NCI-H128 (cell line): ENCODE data around the gene NATD1.

Experiments
- DNase-seq: peaks from one replicate; lab custom pipeline; 2025; ENCODE audit not compliant: unreplicated experiment; lab: John Stamatoyannopoulos, UW

The NATD1 gene

GRCh38 chr17:21275579-21276263, 22.5 kb upstream of the NATD1 start:
- DNase-seq = peak; percentile 29

GRCh38 chr17:21275047-21275578, 21.9 kb upstream of the NATD1 start:
- DNase-seq = no peak

GRCh38 chr17:21272881-21273792, 19.9 kb upstream of the NATD1 start:
- no peak for DNase-seq

- DNase-seq = no peak
Measured at GRCh38 chr17:21272250-21272649, 19.0 kb upstream of the NATD1 start.

- DNase-seq = no peak
Measured at GRCh38 chr17:21271454-21272183, 18.4 kb upstream of the NATD1 start.

GRCh38 chr17:21269394-21269793, 16.2 kb upstream of the NATD1 start:
- DNase-seq = no peak

GRCh38 chr17:21268596-21269188, 15.5 kb upstream of the NATD1 start:
- DNase-seq = no peak

- no peak for DNase-seq
Measured at GRCh38 chr17:21263376-21263775, 10.2 kb upstream of the NATD1 start.

GRCh38 chr17:21262259-21262993, 9.2 kb upstream of the NATD1 start:
- no peak for DNase-seq

- no peak for DNase-seq
Measured at GRCh38 chr17:21258593-21258992, 5.4 kb upstream of the NATD1 start.

- DNase-seq = no peak
Measured at GRCh38 chr17:21253646-21254441, 634 bp upstream of the NATD1 start.

- DNase-seq = no peak
Measured at GRCh38 chr17:21252289-21252795, 868 bp downstream of the NATD1 start.

GRCh38 chr17:21251337-21252010, 1.7 kb downstream of the NATD1 start:
- no peak for DNase-seq

- no peak for DNase-seq
Measured at GRCh38 chr17:21250854-21251253, 2.4 kb downstream of the NATD1 start.

GRCh38 chr17:21249920-21250703, 3.1 kb downstream of the NATD1 start:
- no peak for DNase-seq

- DNase-seq = no peak
Measured at GRCh38 chr17:21249086-21249795, 4.0 kb downstream of the NATD1 start.

- no peak for DNase-seq
Measured at GRCh38 chr17:21248500-21248899, 4.7 kb downstream of the NATD1 start.
